SK-N-SH treated with all-trans-retinoic acid at 6 μM for 48 hours (cell line): ENCODE measurements around the gene KISS1.

Experiments used
- CREB5 ChIP-seq: fragments of 250-450 bp; sonication (Bioruptor Pico); IDR thresholded peaks from 2 replicates; pipeline ENCODE4 v1.5.1; 2020; ENCODE audit warnings: low read depth, mild to moderate bottlenecking, moderate library complexity
- ISL1 ChIP-seq: fragments of 250-450 bp; sonication (Bioruptor Pico); IDR thresholded peaks from 2 replicates; pipeline ENCODE4 v2.1.2; 2022; ENCODE audit warnings: mild to moderate bottlenecking, moderate library complexity
- PATZ1 ChIP-seq: fragments of 250-450 bp; sonication (Bioruptor Pico); IDR thresholded peaks from 2 replicates; pipeline ENCODE4 v1.8.0; 2020; ENCODE audit warnings: mild to moderate bottlenecking, moderate library complexity, borderline replicate concordance
- POU6F1 ChIP-seq: fragments of 250-450 bp; sonication (Bioruptor Pico); IDR thresholded peaks from 2 replicates; pipeline ENCODE4 v1.8.0; 2021; ENCODE audit warnings: low read depth, mild to moderate bottlenecking, moderate library complexity, borderline replicate concordance
- PPARA ChIP-seq: fragments of 250-450 bp; sonication (Bioruptor Pico); IDR thresholded peaks from 2 replicates; pipeline ENCODE4 v1.5.0; 2020; ENCODE audit warnings: mild to moderate bottlenecking, borderline replicate concordance
- RARB ChIP-seq: fragments of 250-450 bp; sonication (Bioruptor Pico); IDR thresholded peaks from 2 replicates; pipeline ENCODE4 v1.8.0; 2021; ENCODE audit warnings: mild to moderate bottlenecking, moderate library complexity
- ZC3H10 ChIP-seq: fragments of 250-450 bp; sonication (Bioruptor Pico); IDR thresholded peaks from 2 replicates; pipeline ENCODE4 v1.5.1; 2021; ENCODE audit warnings: mild to moderate bottlenecking, moderate library complexity
- ZFP3 ChIP-seq: fragments of 250-450 bp; sonication (Bioruptor Pico); IDR thresholded peaks from 2 replicates; pipeline ENCODE4 v1.5.0; 2020; ENCODE audit warnings: mild to moderate bottlenecking, moderate library complexity
- ZFP30 ChIP-seq: fragments of 450-650 bp; formaldehyde crosslinking; IDR thresholded peaks from 2 replicates; pipeline ENCODE4 v1.5.0; 2022; ENCODE audit warnings: mild to moderate bottlenecking, moderate library complexity
- ZNF565 ChIP-seq: fragments of 450-650 bp; formaldehyde crosslinking; conservative IDR thresholded peaks from 2 replicates; pipeline ENCODE4 v1.5.0; 2020; ENCODE audit warnings: low read depth, mild to moderate bottlenecking, moderate library complexity

GRCh38 chr1:204204944-204205343 is 8.7 kb upstream of the KISS1 start:
- TF ChIP-seq ZFP3 (CRISPR knock-in tag) (no peak), RARB (CRISPR knock-in tag) (no peak), ISL1 (CRISPR knock-in tag) (no peak), POU6F1 (CRISPR knock-in tag) (no peak), ZNF565 (CRISPR knock-in tag) (no peak), ZC3H10 (CRISPR knock-in tag) (no peak), PATZ1 (CRISPR knock-in tag) (no peak), CREB5 (CRISPR knock-in tag) (no peak), ZFP30 (CRISPR knock-in tag) (no peak), PPARA (no peak)
